Stimulated activated CD8-positive, alpha-beta memory T cell treated with anti-CD3 and anti-CD28 coated beads, Interleukin-15, amount 100 ng/mL, for 4 hours (primary cell): ENCODE measurements around the gene CAPN15.
"Not testable (repeated sequence)": the region's sequence is repeated elsewhere in the genome, so short reads cannot be mapped to it uniquely, and the experiment has no call there.

Source experiments
- DNase-seq, 2 donors: peaks; one replicate each; pipeline ENCODE4 v3.0.0-alpha.2; 2020; ENCODE audit warnings: low read depth in 2 of 2

Gene CAPN15

GRCh38 chr16:506246-506546 is 21.3 kb upstream of the CAPN15 start:
- no peak for DNase-seq

GRCh38 chr16:507527-507926 is 20.0 kb upstream of the CAPN15 start:
- not testable (repeated sequence) for DNase-seq

- no peak for DNase-seq
These were observed 19.5 kb upstream of the CAPN15 start for GRCh38 chr16:507996-508395.

GRCh38 chr16:508884-509736 is 18.4 kb upstream of the CAPN15 start:
- no peak for DNase-seq

GRCh38 chr16:510066-510825 is 17.3 kb upstream of the CAPN15 start:
- DNase-seq: no peak

- DNase-seq: no peak
These were observed 14.7 kb upstream of the CAPN15 start for GRCh38 chr16:512802-513201.

- no peak for DNase-seq
These were observed 13.6 kb upstream of the CAPN15 start for GRCh38 chr16:513950-514349.

GRCh38 chr16:515175-515938 is 12.2 kb upstream of the CAPN15 start:
- DNase-seq: no peak

- no peak for DNase-seq
These were observed 11.6 kb upstream of the CAPN15 start for GRCh38 chr16:515939-516226.

GRCh38 chr16:516301-516700 is 11.2 kb upstream of the CAPN15 start:
- DNase-seq: no peak

GRCh38 chr16:518858-519257 is 8.7 kb upstream of the CAPN15 start:
- no peak for DNase-seq

- DNase-seq: no peak
These were observed 8.1 kb upstream of the CAPN15 start for GRCh38 chr16:519425-519824.

GRCh38 chr16:519841-520687 is 7.4 kb upstream of the CAPN15 start:
- DNase-seq: no peak

- no peak for DNase-seq
These were observed 6.7 kb upstream of the CAPN15 start for GRCh38 chr16:520847-521246.

- DNase-seq: no peak
These were observed 5.9 kb upstream of the CAPN15 start for GRCh38 chr16:521381-522210.

- no peak for DNase-seq
These were observed 5.0 kb upstream of the CAPN15 start for GRCh38 chr16:522320-523096.

- DNase-seq: no peak
These were observed 4.3 kb upstream of the CAPN15 start for GRCh38 chr16:523097-523741.

- no peak for DNase-seq
These were observed 3.1 kb upstream of the CAPN15 start for GRCh38 chr16:524274-525040.

GRCh38 chr16:525123-525519 is 2.4 kb upstream of the CAPN15 start:
- no peak for DNase-seq
